Measurements from ENCODE around the gene IGSF3. TPM values are rescaled to one million over a fixed set of nuclear protein-coding genes. Genes with fewer than 3 reads are reported as not detected.

IGSF3 gene
- total and polyA plus RNA-seq, 2 of the 8 experiments (the other 6 are each of a cell fraction or from before 2014, with no cell fraction given), result 30.0 to 32.2 TPM

GRCh38 chr1:116676291-116676690 lies 8.8 kb upstream of the IGSF3 start:
- no peak for TF ChIP-seq SIX5 (IDR thresholded peaks at IDR 0.05; ENCODE audit: low read depth, low read length)
- no peak for TF ChIP-seq KDM4A (IDR thresholded peaks at IDR 0.05; ENCODE audit: low read depth, low read length, severe bottlenecking)
- no peak for TF ChIP-seq BACH1 (IDR thresholded peaks at IDR 0.05; ENCODE audit: low read length)
- TF ChIP-seq EGR1 (IDR thresholded peaks at IDR 0.05; ENCODE audit: borderline replicate concordance, low read depth, low read length), result no peak
- no peak for TF ChIP-seq NANOG (IDR thresholded peaks at IDR 0.05; ENCODE audit: insufficient read depth, low read depth, low read length, poor library complexity, severe bottlenecking)
- no peak for TF ChIP-seq CREB1 (IDR thresholded peaks at IDR 0.05)
- TF ChIP-seq CTCF (IDR thresholded peaks at IDR 0.05; ENCODE audit: control extremely low read depth in 1 of 3, insufficient read depth in 1 of 3, low read depth in 1 of 3, low read length in 3 of 3), result no peak
- H4K5ac ChIP-seq (ENCODE audit: insufficient read length, low read depth, low read length), result no peak overlapping the region
- no peak overlapping the region for H2AFZ ChIP-seq (ENCODE audit: low read length)
- no peak overlapping the region for H3K56ac ChIP-seq (replicated peaks; ENCODE audit: insufficient read length, low read depth, low read length)
- FAIRE-seq (no peak), DNase-seq (ENCODE audit: low read depth in 1 of 2, low spot score in 2 of 2) (no peak)
- no peak overlapping the region for H4K91ac ChIP-seq (replicated peaks; ENCODE audit: insufficient read length, low read length)
- no peak overlapping the region for H3K18ac ChIP-seq (ENCODE audit: extremely low read depth, low read length)
- no peak overlapping the region for H3K9ac ChIP-seq (replicated peaks in 1 of 4; ENCODE audit: extremely low read depth in 1 of 4, low read depth in 3 of 4, low read length in 3 of 4)
- no peak overlapping the region for H2BK120ac ChIP-seq (replicated peaks; ENCODE audit: low read depth, low read length)
- no peak overlapping the region for H3K27ac ChIP-seq (ENCODE audit: low read depth, low read length)
- no peaks in the 10 kb centered on the region for H3K79me2 ChIP-seq (ENCODE audit: control insufficient read depth in 1 of 2, insufficient read depth in 2 of 2, low read length in 2 of 2)
- H4K20me1 ChIP-seq (replicated peaks in 1 of 2; ENCODE audit: control insufficient read depth in 1 of 2, insufficient read depth in 2 of 2, low read length in 2 of 2), result no peaks in the 10 kb centered on the region
- ChIA-PET POLR2A (ENCODE audit: partially characterized antibody) (interaction anchor here (1.2 kb wide), 1 partner anchor 9 kb away, joined by 4 read pairs; the partner anchor contains the start of gene IGSF3), CTCF (ENCODE audit: partially characterized antibody) (interaction anchor here (0.6 to 1.1 kb wide), 2 partner anchors 9 to 20 kb away, joined by 3 to 4 read pairs; partner anchors contain the start of gene IGSF3)
- no peak overlapping the region for H3K4me3 ChIP-seq (ENCODE audit: extremely low read depth in 1 of 4, insufficient read depth in 2 of 4, low read depth in 3 of 4, low read length in 4 of 4)
- H3K23me2 ChIP-seq (ENCODE audit: low read depth, low read length), result no peaks in the 10 kb centered on the region
- H4K8ac ChIP-seq (ENCODE audit: extremely low read depth, insufficient read depth, low read length), result no peak overlapping the region
- no peak overlapping the region for H3K14ac ChIP-seq (ENCODE audit: insufficient read length)
- H2AK5ac ChIP-seq (ENCODE audit: low read depth, low read length), result no peak overlapping the region
- no peak overlapping the region for H2BK20ac ChIP-seq (ENCODE audit: low read length)
- H3K23ac ChIP-seq (ENCODE audit: insufficient read length), result no peak overlapping the region
- no peak overlapping the region for H2BK5ac ChIP-seq (ENCODE audit: low read depth, low read length)
- H3K4ac ChIP-seq (replicated peaks; ENCODE audit: insufficient read length, low read depth, low read length), result no peak overlapping the region
- no peaks in the 10 kb centered on the region for H3K79me1 ChIP-seq (ENCODE audit: low read depth, low read length)
- H2BK12ac ChIP-seq (ENCODE audit: low read depth, low read length), result no peak overlapping the region
- no peaks in the 10 kb centered on the region for H3K4me1 ChIP-seq (replicated peaks in 1 of 4; ENCODE audit: control insufficient read depth in 3 of 4, insufficient read depth in 4 of 4, low read length in 3 of 4)
- H2BK15ac ChIP-seq (ENCODE audit: low read length), result no peak overlapping the region
- no peaks in the 10 kb centered on the region for H3K36me3 ChIP-seq (ENCODE audit: control insufficient read depth in 2 of 4, insufficient read depth in 4 of 4, low read length in 3 of 4)
- WGBS, 2 experiments (ENCODE audit: extremely low coverage in 1 of 2, insufficient coverage in 1 of 2, insufficient read length in 1 of 2, insufficient replicate concordance in 2 of 2, low coverage in 1 of 2, low lambda C conversion rate in 2 of 2, missing lambda C conversion rate in 1 of 2), result 88% methylated on average over 2 of the region's 2 CpGs; no CpG with 5 or more reads in 1 of the 2 experiments
- H3K4me2 ChIP-seq (ENCODE audit: insufficient read depth in 1 of 2, low read depth in 2 of 2, low read length in 2 of 2), result no peak overlapping the region
- H3K9me3 ChIP-seq (ENCODE audit: insufficient read depth in 2 of 2, low read depth in 1 of 2, low read length in 1 of 2), result no peaks in the 10 kb centered on the region
- H3K27me3 ChIP-seq (replicated peaks in 1 of 4; ENCODE audit: control insufficient read depth in 3 of 4, extremely low read depth in 1 of 4, insufficient read depth in 3 of 4, low read length in 3 of 4), result no peaks in the 10 kb centered on the region

All from H1 (cell line).